BJ (cell line): ENCODE results near the gene IGSF21. TPM values are rescaled to one million over a fixed set of nuclear protein-coding genes. Genes with fewer than 3 reads are reported as not detected.

ENCODE experiments used
- CTCF ChIA-PET: fragments of 350-600 bp; formaldehyde crosslinking; extraction: SDS; loops from one replicate; lab custom pipeline; 2021; ENCODE audit warnings: antibody characterized with exemption, inconsistent platforms; lab: Yijun Ruan, JAX
- POLR2A ChIA-PET: fragments of 300-600 bp; sonication (Branson Sonifier 250); formaldehyde crosslinking; extraction: SDS; loops from one replicate; lab custom pipeline; 2021; ENCODE audit warnings: antibody characterized with exemption; lab: Charles Lee
- DNase-seq: peaks from one replicate; pipeline ENCODE4 v3.0.0-alpha.2; 2011; ENCODE audit warnings: low read depth
- H3K27me3 ChIP-seq: 2 replicates; pipeline ENCODE4 v1.6.0; 2011; ENCODE audit warnings: low read length; ENCODE audit not compliant: control insufficient read depth, insufficient read depth
- H3K36me3 ChIP-seq: 2 replicates; pipeline ENCODE4 v1.5.1; 2011; ENCODE audit warnings: low read length; ENCODE audit not compliant: control insufficient read depth, insufficient read depth
- H3K4me3 ChIP-seq: 2 replicates; pipeline ENCODE4 v1.5.1; 2011; ENCODE audit warnings: low read depth, mild to moderate bottlenecking, control low read depth, low read length
- CTCF ChIP-seq: IDR thresholded peaks from 2 replicates; pipeline ENCODE4 v1.5.1; 2011; ENCODE audit warnings: low read depth, mild to moderate bottlenecking, control low read depth, inconsistent platforms, low read length, moderate library complexity; ENCODE audit not compliant: insufficient read depth
- polyA plus RNA-seq: library from polyadenylated mRNA; depleted of rRNA; stranded (reverse); fragments of >200 nt; gene quantifications from 2 replicates; pipeline ENCODE4 v1.2.3, GENCODE V29; 2011

Gene IGSF21
- polyA plus RNA-seq, 1 experiment: not detected

- no peaks in the 10 kb centered on the region for H3K36me3 ChIP-seq
- no peak for TF ChIP-seq CTCF
- CTCF ChIA-PET: no interaction called here
Observed at GRCh38 chr1:18314399-18314798, 206.8 kb downstream of the IGSF21 start.

GRCh38 chr1:18315449-18315848 lies 207.9 kb downstream of the IGSF21 start:
- DNase-seq: no peak

More at GRCh38 chr1:18314399-18314798, 206.8 kb downstream of the IGSF21 start:
- Histone ChIP-seq H3K27me3 (no peaks in the 10 kb centered on the region), H3K4me3 (no peak overlapping the region)
- DNase-seq: no peak
- POLR2A ChIA-PET: no interaction called here

GRCh38 chr1:18316764-18317163 lies 209.2 kb downstream of the IGSF21 start:
- ChIA-PET CTCF (no interaction called here), POLR2A (no interaction called here)
- TF ChIP-seq CTCF: no peak
- DNase-seq: no peak
- H3K27me3 ChIP-seq: no peaks in the 10 kb centered on the region
- H3K36me3 ChIP-seq: no peaks in the 10 kb centered on the region
- H3K4me3 ChIP-seq: no peak overlapping the region

More at GRCh38 chr1:18315449-18315848, 207.9 kb downstream of the IGSF21 start:
- Histone ChIP-seq H3K4me3 (no peak overlapping the region), H3K27me3 (no peaks in the 10 kb centered on the region), H3K36me3 (no peaks in the 10 kb centered on the region)
- no peak for TF ChIP-seq CTCF
- POLR2A ChIA-PET: no interaction called here
- CTCF ChIA-PET: no interaction called here

GRCh38 chr1:18319099-18319498 lies 211.5 kb downstream of the IGSF21 start:
- no peaks in the 10 kb centered on the region for H3K36me3 ChIP-seq
- H3K27me3 ChIP-seq: no peaks in the 10 kb centered on the region
- no peak overlapping the region for H3K4me3 ChIP-seq
- POLR2A ChIA-PET: no interaction called here
- CTCF ChIA-PET: no interaction called here
- DNase-seq: no peak
- no peak for TF ChIP-seq CTCF

- Histone ChIP-seq H3K27me3 (no peaks in the 10 kb centered on the region), H3K36me3 (no peaks in the 10 kb centered on the region), H3K4me3 (no peak overlapping the region)
- CTCF ChIA-PET: no interaction called here
- DNase-seq: no peak
- POLR2A ChIA-PET: no interaction called here
- TF ChIP-seq CTCF: no peak
Observed at GRCh38 chr1:18320051-18320450, 212.5 kb downstream of the IGSF21 start.
